Kidney (tissue), 14 donors: ENCODE results near the gene GNS. TPM values are rescaled to one million over a fixed set of nuclear protein-coding genes. Genes with fewer than 3 reads are reported as not detected.

ENCODE experiments used
- DNase-seq, 5 donors: peaks; one replicate each; pipeline ENCODE4 v3.0.0-alpha.2; 2013 to 2020
- FAIRE-seq: peaks from 2 replicates; lab custom pipeline; 2012; peaks lifted over from hg19 to GRCh38; lab: Jason Lieb, UNC
- H3K27ac ChIP-seq, 2 donors: one replicate each; pipeline ENCODE4 v1.7.0; 2013; ENCODE audit warnings: low read depth in 2 of 2, low read length in 2 of 2, inconsistent platforms in 1 of 2
- H3K27me3 ChIP-seq: one replicate; pipeline ENCODE4 v1.7.1; 2013; ENCODE audit warnings: low read length, inconsistent platforms; ENCODE audit not compliant: control insufficient read depth, insufficient read depth
- H3K36me3 ChIP-seq, 3 donors: one replicate each; pipeline versions ENCODE4 v1.7.0 to v1.7.1; 2013; ENCODE audit warnings: low read length in 3 of 3, control low read depth in 1 of 3, inconsistent platforms in 1 of 3; ENCODE audit not compliant: insufficient read depth in 3 of 3, control insufficient read depth in 2 of 3
- H3K4me1 ChIP-seq, 3 donors: one replicate each; pipeline versions ENCODE4 v1.7.0 to v1.7.1; 2013; ENCODE audit warnings: low read length in 3 of 3, inconsistent platforms in 1 of 3, low read depth in 1 of 3; ENCODE audit not compliant: control insufficient read depth in 2 of 3, insufficient read depth in 2 of 3
- H3K4me3 ChIP-seq, 3 donors: one replicate each; pipeline versions ENCODE4 v1.7.0 to v1.8.1; 2013; ENCODE audit warnings: low read length in 3 of 3, control low read depth in 1 of 3, inconsistent platforms in 1 of 3
- H3K9ac ChIP-seq, 3 donors: one replicate each; pipeline versions ENCODE4 v1.7.0 to v1.7.1; 2013; ENCODE audit warnings: low read length in 3 of 3, control low read depth in 1 of 3, inconsistent platforms in 1 of 3
- H3K9me3 ChIP-seq, 3 donors: one replicate each; pipeline versions ENCODE4 v1.7.0 to v1.7.1; 2013; ENCODE audit warnings: low read length in 3 of 3, control low read depth in 1 of 3, inconsistent platforms in 1 of 3; ENCODE audit not compliant: control insufficient read depth in 2 of 3, insufficient read depth in 1 of 3
- CTCF ChIP-seq: IDR thresholded peaks from 3 replicates; pipeline ENCODE4 v1.5.1; 2012; ENCODE audit warnings: mild to moderate bottlenecking, moderate library complexity, borderline replicate concordance; ENCODE audit not compliant: insufficient read depth; ENCODE audit errors: extremely low read depth
- intact Hi-C: fragments of 100-400 bp; cut with DNase I; formaldehyde crosslinking; loops from one replicate; pipeline ENCODE4 v1.11.1; 2022
- polyA plus RNA-seq: library from polyadenylated mRNA; stranded (reverse); fragments of 350-450 nt; fragmentation: Illumina TruSeq; extraction: RNeasy Lipid Tissue Mini Kit (QIAGEN cat#74804); gene quantifications from one replicate; pipeline ENCODE4 v1.2.3, GENCODE V29; 2014; ENCODE audit warnings: low read depth, low replicate concordance; ENCODE audit not compliant: insufficient read depth
- total RNA-seq: library from RNA; stranded (reverse); fragmentation: NEBNext Ultra II Directional; extraction: Animal tissue kit (Norgen Biotek cat#: 25700); gene quantifications from one replicate; pipeline ENCODE4 v1.2.1, GENCODE V29; 2021
- donor health status: control.
- donor health status: control.
- donor health status: control.
- donor health status: control.
- donor health status: control.
- donor health status: DM: yes; HTN: yes; CAD: no.
- donor health status: Normal renal cell carcinoma (clear cell type).

The GNS gene
- total and polyA plus RNA-seq, 2 donors from 2014 or later, result 108 to 215 TPM

GRCh38 chr12:64670019-64670418 lies 89.2 kb downstream of the GNS start:
- no peak for FAIRE-seq
- Histone ChIP-seq H3K9me3 (no peaks in the 10 kb centered on the region), H3K27ac (no peak overlapping the region), H3K4me3 (no peak overlapping the region), H3K4me1 (peaks cover 13 to 21% (median 17%) of the 10 kb centered on the region in 3 donors), H3K27me3 (no peaks in the 10 kb centered on the region), H3K36me3 (no peaks in the 10 kb centered on the region), H3K9ac (no peak overlapping the region)
- no peak for DNase-seq
- intact Hi-C loops, result no loop called here
- TF ChIP-seq CTCF, result no peak

GRCh38 chr12:64669270-64669842 lies 89.8 kb downstream of the GNS start:
- peak overlapping the region in 2 of 3 donors; percentile 9 to 13 for H3K4me3 ChIP-seq
- FAIRE-seq, result no peak
- intact Hi-C loops, result no loop called here
- no peaks in the 10 kb centered on the region for H3K27me3 ChIP-seq
- no peaks in the 10 kb centered on the region for H3K36me3 ChIP-seq
- H3K9me3 ChIP-seq, result no peaks in the 10 kb centered on the region
- H3K9ac ChIP-seq, result no peak overlapping the region
- peak; percentile 69 to 90 (median 75) for DNase-seq
- H3K27ac ChIP-seq, result peak overlapping the region; percentile 14 to 59
- H3K4me1 ChIP-seq, result peaks cover 13 to 21% (median 17%) of the 10 kb centered on the region in 3 donors
- no peak for TF ChIP-seq CTCF

GRCh38 chr12:64667793-64668192 lies 91.4 kb downstream of the GNS start:
- no peak overlapping the region for H3K27ac ChIP-seq
- no peaks in the 10 kb centered on the region for H3K27me3 ChIP-seq
- DNase-seq (no peak), FAIRE-seq (no peak)
- H3K9ac ChIP-seq, result no peak overlapping the region
- H3K9me3 ChIP-seq, result no peaks in the 10 kb centered on the region
- TF ChIP-seq CTCF, result no peak
- H3K4me3 ChIP-seq, result no peak overlapping the region
- intact Hi-C loops, result no loop called here
- H3K4me1 ChIP-seq, result peaks cover 10 to 14% (median 12%) of the 10 kb centered on the region in 3 donors
- H3K36me3 ChIP-seq, result no peaks in the 10 kb centered on the region
